ENCODE data around the gene TRMT5.

The TRMT5 gene, protein sequence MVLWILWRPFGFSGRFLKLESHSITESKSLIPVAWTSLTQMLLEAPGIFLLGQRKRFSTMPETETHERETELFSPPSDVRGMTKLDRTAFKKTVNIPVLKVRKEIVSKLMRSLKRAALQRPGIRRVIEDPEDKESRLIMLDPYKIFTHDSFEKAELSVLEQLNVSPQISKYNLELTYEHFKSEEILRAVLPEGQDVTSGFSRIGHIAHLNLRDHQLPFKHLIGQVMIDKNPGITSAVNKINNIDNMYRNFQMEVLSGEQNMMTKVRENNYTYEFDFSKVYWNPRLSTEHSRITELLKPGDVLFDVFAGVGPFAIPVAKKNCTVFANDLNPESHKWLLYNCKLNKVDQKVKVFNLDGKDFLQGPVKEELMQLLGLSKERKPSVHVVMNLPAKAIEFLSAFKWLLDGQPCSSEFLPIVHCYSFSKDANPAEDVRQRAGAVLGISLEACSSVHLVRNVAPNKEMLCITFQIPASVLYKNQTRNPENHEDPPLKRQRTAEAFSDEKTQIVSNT

DNA sequence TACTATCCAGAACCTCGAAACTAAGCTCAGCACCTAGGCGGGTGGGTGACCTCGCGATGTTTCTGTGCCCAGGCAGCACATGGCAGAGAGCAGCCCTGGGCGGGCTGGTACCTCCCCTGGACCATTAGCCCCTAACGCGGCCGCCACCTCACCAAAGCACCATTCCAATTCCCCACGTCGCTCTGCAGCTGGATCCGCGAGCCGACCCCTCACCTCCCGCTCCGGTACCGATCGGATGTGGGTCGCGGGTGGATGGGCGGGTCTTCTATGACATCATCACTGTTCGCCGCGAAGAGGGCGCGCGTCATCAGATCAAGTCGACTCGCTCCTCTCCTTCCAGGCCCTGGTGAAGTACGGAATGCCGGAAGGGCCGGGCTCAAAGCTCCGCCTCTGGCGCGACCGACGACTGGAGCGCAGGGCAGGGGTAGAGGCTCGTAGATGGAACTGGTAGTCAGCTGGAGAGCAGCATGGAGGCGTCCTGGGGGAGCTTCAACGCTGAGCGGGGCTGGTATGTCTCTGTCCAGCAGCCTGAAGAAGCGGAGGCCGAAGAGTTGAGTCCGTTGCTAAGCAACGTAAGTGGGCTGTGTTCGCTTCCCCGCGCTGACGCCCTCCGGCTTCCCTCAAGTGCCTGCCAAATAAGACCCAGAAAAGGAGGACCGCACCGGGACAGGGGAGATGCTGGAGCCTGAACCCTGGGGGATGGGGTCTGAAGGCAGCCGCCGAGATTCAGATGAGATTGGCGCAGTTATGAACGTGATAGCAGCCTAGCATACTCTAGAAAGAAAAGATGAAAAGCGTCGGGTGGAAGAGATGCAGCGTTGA lies at the start of gene TRMT5, which contains the start of gene SLC38A6:
TSS of gene TRMT5 (minus strand) at position 269 of the 822 bp plus-strand sequence. CDS start at position 163, 106 bp downstream.
TSS of gene SLC38A6 (plus strand) at position 435 of the 822 bp plus-strand sequence. CDS start at position 468, 33 bp downstream.
- DNase-seq (ENCODE audit: low spot score): peak; percentile 93

DNA sequence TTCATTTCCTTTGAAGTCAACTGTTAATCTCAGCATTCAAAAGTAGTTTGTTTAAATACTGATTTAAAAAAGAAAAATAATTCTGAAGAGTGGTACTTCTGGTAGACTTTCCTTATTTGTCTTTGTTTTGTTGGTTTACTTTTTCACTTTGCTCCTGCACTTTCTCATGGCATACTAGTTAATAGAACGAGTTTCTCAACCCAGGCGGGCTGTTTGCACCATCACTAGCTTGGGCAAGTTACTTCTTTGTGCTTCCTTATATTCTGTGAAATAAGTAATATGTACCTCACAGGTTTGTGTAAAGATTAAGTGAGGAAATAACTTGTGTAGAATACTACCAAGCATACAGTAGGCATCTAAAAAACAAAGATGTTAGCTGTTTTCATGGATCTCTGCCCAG lies 45.6 kb upstream of the TRMT5 start:
- DNase-seq (ENCODE audit: low spot score): no peak

DNA sequence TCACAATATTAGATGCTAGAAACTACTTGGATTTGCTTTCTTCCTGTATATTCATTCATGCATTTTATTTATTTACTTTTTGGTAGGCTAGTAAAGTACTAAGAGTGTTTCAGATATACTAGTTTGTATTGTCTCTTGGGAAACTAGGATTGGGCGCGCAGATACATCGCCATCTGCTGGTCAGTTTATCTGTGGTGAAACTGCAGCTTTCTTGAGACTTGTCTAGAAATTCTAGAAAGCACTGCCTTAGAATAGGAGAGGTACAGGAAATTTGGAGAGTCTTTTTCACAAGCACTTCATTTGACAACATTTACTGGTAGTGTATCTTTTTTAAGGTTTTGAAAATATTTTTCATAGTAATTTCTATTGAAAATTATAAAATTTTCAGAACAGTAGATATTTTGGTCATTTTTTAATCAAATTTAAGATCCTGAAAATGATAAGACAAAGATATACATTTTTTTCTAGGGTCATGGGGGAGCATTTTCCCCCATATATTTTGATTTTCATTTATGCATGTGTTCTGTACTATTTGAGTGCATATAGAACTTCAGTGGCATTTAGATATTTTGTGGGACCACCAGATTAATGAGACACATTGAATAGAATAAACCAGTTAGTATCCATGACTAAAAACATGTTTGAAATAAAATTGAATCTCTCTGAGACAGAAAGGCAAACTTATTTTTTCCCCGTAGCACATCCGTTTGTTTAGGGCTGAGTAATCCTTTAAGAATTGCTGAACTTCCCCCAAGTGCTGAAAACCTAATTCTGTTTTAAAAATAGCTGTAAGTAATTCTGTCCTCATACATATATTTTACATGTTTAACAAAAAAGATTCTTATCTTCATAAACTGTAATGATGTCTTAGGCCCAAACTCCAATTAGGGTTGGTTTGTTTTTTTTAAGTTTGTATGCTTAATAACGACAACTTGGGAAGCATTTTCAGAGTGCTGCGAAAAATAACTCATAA lies 44.7 kb upstream of the TRMT5 start:
- DNase-seq (ENCODE audit: low spot score): peak; percentile 57

DNA sequence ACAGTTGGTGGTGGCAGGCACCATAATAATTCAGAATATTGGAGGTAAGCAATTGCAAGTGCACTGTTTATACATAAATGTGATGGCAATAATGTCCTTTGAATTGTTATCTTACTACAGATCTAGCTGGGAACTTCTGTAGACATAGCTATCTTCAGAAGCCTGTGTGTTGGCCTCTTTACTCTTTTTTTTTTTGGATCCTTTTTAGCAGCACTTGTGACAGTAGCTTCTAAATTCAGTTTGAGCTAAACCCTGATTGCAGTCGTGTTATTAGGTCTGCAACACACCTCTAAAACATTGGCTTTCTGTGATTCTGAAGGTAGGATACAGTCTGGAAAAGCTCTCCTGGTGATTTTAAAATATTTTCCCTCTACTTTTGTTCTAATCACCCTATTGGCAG lies 38.7 kb upstream of the TRMT5 start:
- no peak for DNase-seq (ENCODE audit: low spot score)

DNA sequence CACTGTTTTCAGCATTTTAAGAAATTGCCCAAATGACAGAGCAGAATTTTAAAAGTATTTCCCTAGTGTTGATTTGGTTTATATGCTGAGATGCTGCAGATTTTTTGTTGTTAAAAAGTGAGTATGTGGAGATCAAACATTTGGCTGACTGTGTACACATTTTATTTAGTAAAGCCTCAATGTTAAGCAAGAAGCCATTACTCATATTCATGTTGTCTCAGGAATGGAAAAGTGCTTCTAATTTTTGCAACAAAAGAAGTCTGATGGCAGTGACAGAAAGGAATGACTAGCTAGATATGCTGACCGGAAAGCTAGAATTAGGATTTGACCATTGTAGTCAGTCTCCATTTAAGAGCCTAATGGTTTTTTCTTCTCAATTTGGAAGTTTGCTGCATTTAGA lies 22.7 kb upstream of the TRMT5 start:
- DNase-seq (ENCODE audit: low spot score): no peak

DNA sequence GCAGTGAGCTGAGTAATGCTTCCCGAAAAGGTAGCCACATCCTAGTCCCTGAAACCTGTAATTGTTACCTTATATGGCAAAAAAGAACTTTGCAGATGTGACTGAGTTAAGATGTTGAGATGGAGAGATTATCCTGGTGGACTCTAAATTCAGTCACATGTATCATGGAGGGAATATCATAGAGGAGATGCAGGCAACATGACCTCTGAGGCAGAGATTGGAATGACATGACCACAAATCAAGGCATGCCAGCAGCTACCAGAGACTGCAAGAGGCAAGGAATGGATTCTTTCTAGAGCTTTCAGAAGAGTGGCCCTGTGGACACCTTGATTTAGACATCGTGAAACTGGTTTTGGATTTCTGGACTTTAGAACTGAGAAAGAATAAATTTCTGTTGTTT lies 18.7 kb upstream of the TRMT5 start:
- no peak for DNase-seq (ENCODE audit: low spot score)

DNA sequence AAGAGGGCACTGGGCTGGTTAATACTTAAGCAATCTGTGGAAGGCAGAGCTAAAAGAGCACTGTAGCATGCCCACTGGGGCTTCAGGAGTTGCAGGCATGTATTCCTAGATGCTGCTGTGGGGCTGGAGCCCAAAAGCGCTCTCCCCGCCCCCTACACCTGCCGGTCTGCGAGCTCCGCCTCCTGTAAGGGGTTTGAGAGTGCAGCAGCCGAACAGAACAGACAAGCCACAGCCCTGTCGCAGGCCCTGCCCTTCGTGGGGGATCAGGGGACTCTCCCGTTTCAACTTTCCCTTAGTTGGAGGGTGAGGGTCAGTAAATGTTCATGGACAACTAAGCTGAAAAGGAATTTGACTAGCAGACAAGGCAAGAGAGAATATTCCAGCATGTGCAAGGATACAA lies 17.7 kb upstream of the TRMT5 start:
- no peak for DNase-seq (ENCODE audit: low spot score)

DNA sequence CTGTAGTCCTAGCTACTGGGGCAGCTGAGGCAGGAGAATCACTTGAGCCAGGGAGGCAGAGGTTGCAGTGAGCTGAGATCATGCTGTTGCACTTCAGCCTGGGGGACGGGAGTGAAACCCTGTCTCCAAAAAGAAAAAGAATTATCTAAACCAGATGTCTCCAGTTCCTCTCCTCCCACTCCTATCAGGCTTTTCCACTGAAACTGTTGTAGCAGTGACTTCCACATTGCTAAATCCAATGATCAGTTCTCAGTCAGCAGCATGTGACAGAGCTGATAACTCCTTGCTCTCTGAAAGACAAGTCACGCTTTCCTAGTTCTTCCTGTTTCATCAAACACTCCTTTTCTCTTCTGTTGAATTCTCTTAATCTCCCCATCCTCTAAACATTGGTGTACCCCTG lies 8.7 kb upstream of the TRMT5 start:
- DNase-seq (ENCODE audit: low spot score): no peak

DNA sequence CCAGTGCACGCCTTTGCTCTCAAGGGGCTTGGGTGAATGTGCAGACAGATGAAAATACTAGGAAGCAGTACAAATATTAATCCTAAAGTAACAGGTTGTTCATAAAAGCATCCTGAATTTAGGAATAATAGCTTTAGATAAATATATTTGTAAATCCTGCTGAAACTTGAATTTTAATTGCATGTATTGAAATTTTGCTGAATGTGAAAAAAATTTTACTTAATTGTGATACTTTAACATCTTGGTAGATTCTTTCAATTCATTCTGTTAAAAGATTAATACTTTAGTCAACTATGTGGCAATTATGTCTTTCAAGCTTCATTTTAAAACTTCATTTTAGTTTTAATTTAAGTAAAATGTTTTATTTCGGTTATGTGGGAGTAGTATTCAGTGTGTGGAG lies 5.6 kb upstream of the TRMT5 start:
- DNase-seq (ENCODE audit: low spot score): no peak

DNA sequence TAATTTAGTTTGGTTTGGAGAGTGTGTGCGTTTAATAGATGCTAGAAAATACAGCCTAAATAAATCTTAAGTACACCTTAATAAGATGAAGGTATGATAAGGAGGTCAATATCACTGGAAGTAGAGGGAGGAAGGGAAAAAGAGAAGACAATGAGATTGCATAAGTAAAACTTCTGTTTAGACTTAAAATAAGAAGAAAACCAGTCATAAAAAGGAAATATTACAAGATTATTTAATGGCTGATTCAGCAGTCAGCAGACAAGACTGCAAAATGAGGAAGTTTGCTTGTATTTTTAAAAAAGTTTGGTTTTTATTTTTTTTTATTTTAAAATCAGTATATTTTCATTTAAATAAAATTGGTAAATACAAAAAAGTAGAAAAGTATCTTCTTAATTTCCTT lies 3.3 kb upstream of the TRMT5 start:
- no peak for DNase-seq (ENCODE audit: low spot score)

DNA sequence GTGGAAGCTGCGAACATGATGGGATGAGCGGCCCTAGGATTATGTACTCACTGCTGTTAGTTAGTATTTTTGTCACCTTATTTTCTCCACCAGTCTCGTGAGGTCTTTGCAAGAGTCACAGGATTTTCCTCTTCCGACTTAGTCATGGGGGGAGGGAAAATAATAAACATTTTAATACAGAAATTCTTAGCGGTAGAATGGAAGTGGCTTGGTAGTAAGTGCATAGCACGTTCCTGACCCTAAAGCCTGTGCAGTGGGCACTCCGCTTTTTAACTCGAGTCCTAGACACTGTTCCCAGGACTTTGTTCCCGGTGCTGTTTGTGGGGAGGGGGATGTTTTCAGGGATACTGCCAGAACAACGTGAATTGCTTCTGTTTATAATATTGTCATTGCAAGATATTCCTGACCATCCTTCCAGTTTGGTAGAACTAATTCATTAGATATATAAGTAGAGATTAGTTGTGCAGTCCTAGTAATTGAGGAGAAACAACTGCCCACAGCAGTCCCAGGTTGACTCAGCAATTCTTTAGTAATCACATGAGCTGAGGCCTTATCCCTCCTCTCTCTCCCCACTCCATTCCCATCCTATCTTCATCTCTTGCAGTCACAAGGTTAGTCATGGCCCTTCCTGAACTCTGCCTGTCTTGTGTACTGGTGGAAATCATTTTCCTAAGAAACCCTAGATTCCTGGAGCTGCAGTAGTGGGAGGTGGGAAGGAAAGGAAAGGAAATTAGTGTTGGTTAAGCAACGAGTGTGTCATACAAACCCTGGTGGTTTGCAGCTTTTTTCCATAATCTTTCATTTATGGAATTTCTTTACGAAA lies 965 bp upstream of the TRMT5 start:
- DNase-seq (ENCODE audit: low spot score): peak; percentile 38

DNA sequence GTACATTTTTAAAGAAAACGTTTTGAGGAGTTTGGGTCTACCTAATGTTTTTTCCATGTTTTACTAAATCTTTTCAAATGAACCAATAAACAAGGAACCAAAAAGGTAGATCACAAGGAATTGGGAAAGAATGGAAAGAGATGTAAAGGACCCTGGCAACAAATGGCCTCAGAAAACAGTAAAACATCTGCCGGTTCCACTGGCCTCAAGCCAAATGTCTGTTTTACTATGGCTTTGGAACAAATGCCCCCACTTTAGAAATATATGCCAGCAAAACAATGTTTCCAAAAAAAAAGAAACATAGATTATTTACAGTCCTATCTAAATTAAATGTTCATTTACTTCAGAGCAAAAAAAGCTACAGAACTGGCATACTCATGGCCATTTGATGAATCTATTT lies 3.0 kb downstream of the TRMT5 start:
- DNase-seq (ENCODE audit: low spot score): no peak

DNA sequence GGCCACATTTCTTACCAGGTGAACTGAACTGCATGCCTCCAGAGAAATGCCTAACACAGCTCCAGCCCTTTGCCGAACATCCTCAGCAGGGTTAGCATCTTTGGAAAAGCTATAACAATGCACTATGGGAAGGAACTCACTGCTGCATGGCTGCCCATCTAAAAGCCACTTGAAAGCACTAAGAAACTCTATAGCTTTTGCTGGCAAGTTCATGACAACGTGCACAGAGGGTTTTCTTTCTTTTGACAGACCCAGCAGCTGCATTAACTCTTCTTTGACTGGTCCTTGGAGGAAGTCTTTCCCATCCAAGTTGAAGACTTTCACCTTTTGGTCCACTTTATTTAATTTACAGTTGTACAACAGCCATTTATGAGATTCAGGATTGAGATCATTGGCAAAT lies 5.3 kb downstream of the TRMT5 start:
- DNase-seq (ENCODE audit: low spot score): no peak

DNA sequence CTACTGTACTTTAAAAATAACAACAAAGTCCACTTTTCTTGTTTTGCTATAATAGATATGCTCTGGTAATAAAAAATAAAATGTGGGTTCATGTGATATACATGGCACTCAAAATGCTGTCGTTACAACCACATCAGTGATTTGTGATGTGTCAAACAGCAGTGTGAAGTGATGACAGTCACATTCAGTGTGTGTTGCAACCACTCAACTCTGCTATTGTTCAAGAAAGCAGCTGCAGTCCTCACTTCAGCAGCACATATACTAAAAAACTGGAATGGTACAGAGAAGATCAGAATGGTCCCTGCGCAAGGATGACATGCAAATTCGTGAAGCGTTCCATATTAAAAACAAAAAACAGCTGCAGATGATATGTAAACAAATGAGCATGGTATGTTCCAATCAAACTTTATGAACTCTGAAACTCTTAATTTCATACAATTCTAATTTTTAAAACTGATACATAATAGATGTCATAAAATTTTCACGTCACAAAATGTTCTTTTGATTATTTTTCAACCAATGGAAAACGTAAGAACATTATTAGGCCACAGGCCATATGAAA lies 6.7 kb downstream of the TRMT5 start:
- DNase-seq (ENCODE audit: low spot score): no peak

DNA sequence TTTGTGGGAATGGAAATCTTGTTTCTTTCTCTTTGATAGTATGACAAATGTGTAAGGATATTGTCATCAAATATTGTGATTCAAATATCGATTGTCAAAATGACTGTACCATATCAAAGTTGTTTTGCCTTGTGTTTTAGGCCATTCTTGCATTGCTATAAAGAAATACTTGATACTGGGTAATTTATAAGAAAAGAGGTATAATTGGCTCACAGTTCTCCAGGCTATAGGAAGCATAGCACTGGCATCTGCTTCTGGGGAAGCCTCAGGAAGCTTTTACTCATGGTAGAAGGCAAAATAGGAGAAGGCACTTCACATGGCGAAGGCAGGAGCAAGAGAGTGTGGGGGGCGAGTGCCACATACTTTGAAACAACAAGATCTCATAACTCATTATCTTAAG lies 7.8 kb downstream of the TRMT5 start:
- no peak for DNase-seq (ENCODE audit: low spot score)

DNA sequence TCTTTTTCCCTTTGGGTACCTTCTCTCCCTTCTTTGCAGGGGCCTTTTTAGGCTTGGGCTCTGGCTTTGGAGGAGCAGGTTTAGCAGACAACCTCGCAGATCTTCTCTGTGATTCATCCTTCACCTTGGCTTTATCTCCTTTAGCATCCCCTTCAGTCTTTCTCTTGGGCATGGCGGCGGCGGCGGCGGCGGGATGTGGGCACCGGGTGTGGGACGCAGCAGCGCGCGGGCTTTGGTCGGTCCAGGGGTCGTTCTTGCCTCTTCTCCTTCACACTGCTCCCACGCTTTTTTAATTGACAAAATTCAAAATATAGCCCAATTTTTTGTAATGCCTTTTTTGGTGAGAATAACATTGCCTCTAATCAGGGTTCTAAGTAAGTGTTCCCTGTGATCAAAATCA lies 8.6 kb downstream of the TRMT5 start:
- DNase-seq (ENCODE audit: low spot score): no peak

DNA sequence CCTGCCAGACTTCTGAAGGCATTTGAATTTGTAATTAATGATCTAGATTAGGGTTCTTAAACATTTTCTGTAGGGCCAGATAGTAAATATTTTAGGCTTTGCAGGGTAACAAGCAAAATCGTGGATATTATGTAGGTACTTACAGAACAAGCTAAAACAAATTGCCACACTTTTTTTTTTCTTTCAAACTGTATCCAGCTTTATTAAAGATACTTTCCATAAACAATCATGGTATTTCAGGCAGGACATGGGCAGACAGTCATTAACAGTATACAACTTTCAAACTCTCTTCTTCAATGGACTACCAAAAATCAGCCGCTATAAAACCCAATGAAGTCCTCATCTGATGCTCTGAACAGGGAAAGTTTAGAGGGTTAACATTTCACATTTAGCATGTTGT lies 9.6 kb downstream of the TRMT5 start:
- DNase-seq (ENCODE audit: low spot score): no peak

DNA sequence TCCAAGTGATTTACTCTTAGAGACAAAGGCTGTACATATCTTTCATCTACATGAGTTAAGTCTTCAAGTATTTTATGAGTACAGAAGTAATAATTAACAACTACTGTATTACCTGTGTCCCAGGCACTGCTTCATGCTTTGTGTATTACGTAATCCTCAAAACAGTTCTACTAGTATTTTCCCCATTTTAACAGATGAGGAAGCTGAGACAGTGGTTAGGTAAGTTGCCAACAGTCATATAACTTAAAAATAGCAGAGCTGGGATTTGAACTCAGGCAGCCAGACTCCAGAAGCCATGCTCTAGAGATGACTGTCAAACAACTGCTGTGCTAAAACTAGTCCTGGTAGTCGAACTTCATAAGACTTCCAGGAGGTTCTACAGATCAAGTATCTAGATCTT lies 10.7 kb downstream of the TRMT5 start:
- no peak for DNase-seq (ENCODE audit: low spot score)

DNA sequence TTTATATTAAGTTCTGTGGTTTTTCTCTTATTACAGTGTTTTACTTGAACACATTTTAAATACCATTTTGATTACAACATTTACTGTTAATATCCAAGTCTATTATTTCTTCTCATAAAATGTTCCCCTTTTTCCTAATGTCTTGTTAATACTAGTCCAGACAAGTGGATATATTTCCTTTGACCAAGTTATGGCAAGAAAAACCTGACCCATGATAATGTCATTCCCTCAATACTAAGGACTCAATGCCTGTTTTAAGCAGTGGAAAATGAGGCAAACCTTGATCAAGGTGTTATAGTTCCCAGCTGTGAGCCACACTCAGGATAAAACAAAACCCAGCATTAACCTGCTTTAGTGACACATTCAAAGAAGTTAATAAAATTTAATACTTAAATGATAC lies 12.2 kb downstream of the TRMT5 start:
- no peak for DNase-seq (ENCODE audit: low spot score)

DNA sequence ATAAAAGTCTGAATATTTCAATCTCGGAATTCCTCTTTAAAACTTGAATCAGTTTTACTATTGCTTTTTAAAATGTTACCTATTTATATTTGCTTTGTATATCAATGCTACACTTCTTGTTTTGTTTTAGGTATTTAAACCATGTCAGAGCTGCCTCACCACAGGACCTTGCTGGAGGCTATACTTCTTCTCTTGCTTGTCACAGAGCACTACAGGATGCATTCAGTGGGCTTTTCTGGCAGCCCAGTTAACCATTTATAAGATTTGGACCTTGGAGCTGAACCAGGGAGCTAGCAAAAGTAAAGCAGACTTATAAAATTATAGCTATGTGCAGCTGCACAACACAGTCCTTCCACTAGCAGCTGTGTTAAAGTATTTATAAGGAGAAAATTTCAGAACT lies 12.8 kb downstream of the TRMT5 start:
- no peak for DNase-seq (ENCODE audit: low spot score)

DNA sequence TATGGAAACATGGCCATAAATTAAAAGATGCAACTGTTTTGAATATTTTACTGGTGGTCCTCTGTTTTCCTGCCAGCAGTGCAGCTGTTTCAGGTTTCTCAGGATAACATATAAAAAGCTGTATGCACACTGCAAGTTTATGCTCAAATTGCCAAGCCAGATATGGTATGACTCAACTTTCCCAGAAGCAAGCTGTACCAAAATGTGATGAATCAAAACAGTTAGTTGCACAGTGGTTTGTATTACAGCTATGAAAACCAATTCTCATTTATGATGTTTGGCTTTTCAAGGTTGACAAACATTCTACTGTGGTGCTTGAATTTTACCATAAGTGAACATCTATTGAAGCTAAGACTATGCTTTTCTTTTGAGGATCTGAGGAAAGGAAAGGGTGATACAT lies 15.5 kb downstream of the TRMT5 start:
- no peak for DNase-seq (ENCODE audit: low spot score)
